Mononuclear cell (primary cell): ENCODE results near the gene TMEM138. TPM values are rescaled to one million over a fixed set of nuclear protein-coding genes. Genes with fewer than 3 reads are reported as not detected.

Experiments used
- H3K27me3 ChIP-seq: 2 replicates; pipeline ENCODE4 v1.6.0; 2011; ENCODE audit warnings: low read length, control low read depth; ENCODE audit not compliant: insufficient read depth
- H3K4me1 ChIP-seq: 2 replicates; pipeline ENCODE4 v1.5.1; 2011; ENCODE audit warnings: mild to moderate bottlenecking, low read length, control low read depth; ENCODE audit not compliant: insufficient read depth
- H3K4me3 ChIP-seq: 2 replicates; pipeline ENCODE4 v1.5.1; 2011; ENCODE audit warnings: mild to moderate bottlenecking, low read length, moderate library complexity
- H3K9me3 ChIP-seq: 2 replicates; pipeline ENCODE4 v1.5.1; 2011; ENCODE audit warnings: low read depth, mild to moderate bottlenecking, control low read depth, low read length
- total RNA-seq: library from RNA; depleted of rRNA; stranded (reverse); fragments of >200 nt; gene quantifications from one replicate; pipeline ENCODE4 v1.2.3, GENCODE V29; 2012

Gene TMEM138
- 40.5 TPM for total RNA-seq

DNA sequence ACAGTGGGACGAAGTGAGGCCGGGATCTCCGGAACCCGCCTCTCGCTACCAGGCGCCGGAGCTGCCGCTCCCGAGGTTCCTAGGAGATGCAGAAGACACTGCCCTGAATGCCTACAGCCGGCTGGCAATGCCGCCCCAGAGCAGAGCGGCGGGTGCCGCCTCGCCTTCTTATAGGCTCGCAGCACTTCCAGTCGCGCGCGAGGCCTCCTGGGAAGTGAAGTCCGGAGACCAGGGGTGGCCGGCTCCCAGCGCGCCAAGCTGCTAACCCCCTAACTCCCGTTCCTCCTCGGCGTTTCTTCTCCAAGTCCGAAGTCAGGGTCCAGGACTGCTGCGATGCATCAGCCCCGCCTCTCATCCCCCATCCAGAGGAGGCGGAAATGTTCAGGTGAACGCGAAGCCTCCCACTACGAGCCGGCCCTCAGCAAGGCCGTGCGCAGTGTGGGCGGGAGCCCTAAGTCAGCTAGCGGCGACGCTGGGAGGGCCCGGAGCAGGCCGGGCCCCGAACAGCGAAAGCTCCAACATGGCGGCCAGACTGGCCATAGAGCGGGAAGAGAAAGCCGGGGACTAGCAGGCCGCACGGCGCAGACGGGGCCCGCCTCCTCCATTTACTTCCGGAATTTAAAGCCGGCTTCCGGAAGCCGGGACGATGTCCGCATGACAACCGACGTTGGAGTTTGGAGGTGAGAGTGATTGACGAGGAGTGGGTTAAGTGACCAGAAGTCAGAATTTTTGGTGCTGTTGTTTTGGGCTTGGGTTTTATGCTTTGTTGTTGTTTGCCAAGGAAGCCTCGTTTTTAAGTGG, at the start of gene TMEM138, which contains the start of gene CYB561A3:
TMEM138 (plus strand) TSS at position 634 of the 801 bp plus-strand sequence. CDS start 2,017 bp downstream, outside the sequence.
CYB561A3 (minus strand) TSS at position 142 of the 801 bp plus-strand sequence. CDS start 5,169 bp downstream, outside the sequence.
- Histone ChIP-seq H3K4me3 (peak within 1 kb of the TSS; percentile 93), H3K4me1 (peaks cover 61% of the 10 kb centered on the region), H3K27me3 (no peaks in the 10 kb centered on the region), H3K9me3 (no peaks in the 10 kb centered on the region)

- H3K27me3 ChIP-seq: no peaks in the 10 kb centered on the region
- H3K9me3 ChIP-seq: no peaks in the 10 kb centered on the region
- H3K4me1 ChIP-seq: no peaks in the 10 kb centered on the region
- no peak overlapping the region for H3K4me3 ChIP-seq
Measured at GRCh38 chr11:61315260-61315659, 46.9 kb upstream of the TMEM138 start.

DNA sequence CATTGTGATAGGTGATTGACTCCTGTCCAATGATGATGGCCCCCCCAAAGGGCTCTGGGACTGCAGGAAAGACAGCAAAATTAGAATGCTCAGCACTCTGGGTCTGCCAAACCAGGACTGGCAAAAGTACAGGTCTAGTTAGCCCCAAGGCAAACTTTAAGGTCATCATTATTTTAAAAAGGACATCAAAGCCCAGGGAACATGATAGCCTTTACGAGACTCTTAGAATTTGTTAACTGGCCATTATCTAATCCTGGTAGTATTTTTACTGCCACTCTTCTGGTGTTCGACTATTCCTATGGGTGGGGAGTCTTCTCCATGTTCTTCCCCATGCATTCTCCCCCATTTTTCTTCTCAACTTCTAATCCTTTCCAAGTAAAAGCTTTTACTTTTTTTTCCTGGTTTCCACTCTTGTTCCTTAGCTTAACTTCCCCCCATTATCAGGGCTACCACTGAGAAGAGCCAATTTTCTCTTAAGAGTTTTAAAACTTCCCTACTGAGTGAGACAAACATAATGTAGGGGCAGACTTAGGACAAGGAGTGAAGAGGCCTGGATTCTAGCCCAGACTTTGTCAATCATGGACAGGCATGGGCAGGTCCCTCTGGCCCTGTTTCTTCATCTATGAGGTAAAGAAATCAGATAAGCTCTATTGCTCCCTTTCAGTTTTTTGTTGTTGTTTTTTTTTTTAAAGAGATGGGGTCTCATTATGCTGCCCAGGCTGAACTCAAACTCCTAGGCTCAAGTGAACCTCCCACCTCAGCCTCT, 36.3 kb upstream of the TMEM138 start:
- H3K9me3 ChIP-seq: no peaks in the 10 kb centered on the region
- no peak overlapping the region for H3K4me3 ChIP-seq
- H3K4me1 ChIP-seq: no peaks in the 10 kb centered on the region
- no peaks in the 10 kb centered on the region for H3K27me3 ChIP-seq

DNA sequence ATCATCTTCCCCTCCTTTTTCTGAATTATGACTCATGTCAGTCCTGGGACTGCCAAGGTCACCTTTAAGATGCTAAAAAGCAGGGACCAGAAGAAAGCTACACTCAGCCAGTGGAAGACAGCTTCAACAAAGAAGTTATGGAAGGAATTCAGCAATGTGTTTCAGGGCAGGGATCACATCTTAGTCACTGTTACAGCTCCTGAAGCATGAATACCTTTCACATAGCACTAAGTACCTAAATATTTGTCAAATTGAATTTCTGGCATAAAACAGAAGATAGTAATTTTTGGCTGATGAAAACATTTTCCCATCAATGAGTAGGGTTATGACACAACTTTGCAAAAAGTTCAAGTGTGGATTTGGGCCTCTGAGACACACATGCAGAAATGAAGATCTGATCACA, 34.5 kb upstream of the TMEM138 start:
- peaks cover 17% of the 10 kb centered on the region for H3K4me1 ChIP-seq
- no peak overlapping the region for H3K4me3 ChIP-seq
- H3K9me3 ChIP-seq: no peaks in the 10 kb centered on the region
- H3K27me3 ChIP-seq: no peaks in the 10 kb centered on the region

GRCh38 chr11:61328351-61328750, 33.8 kb upstream of the TMEM138 start:
- Histone ChIP-seq H3K4me1 (peaks cover 19% of the 10 kb centered on the region), H3K27me3 (no peaks in the 10 kb centered on the region), H3K4me3 (no peak overlapping the region), H3K9me3 (no peaks in the 10 kb centered on the region)

DNA sequence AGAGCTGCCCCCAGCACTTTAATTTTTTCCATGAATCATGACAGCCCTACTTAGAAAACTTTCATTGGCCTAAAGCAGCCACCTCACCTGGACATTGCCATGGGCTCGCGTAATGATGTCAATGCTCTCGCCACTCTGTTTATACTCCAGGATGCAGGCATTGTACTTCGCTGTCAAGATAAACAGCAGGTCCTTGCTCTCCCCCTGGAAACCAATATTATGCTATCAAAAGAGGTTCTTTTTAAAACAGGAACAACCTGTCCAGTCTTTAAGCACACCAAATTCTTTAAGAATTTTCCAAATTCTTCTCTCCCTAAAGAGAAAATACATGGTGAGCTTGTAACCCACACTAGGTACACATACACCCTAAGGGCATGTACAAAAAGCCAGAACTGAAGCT, 32.3 kb upstream of the TMEM138 start:
- no peak overlapping the region for H3K4me3 ChIP-seq
- peaks cover 27% of the 10 kb centered on the region for H3K4me1 ChIP-seq
- H3K9me3 ChIP-seq: no peaks in the 10 kb centered on the region
- no peaks in the 10 kb centered on the region for H3K27me3 ChIP-seq

- H3K9me3 ChIP-seq: no peaks in the 10 kb centered on the region
- peak overlapping the region; percentile 94 for H3K4me3 ChIP-seq
- no peaks in the 10 kb centered on the region for H3K27me3 ChIP-seq
- peaks cover 33% of the 10 kb centered on the region for H3K4me1 ChIP-seq
Measured at GRCh38 chr11:61331651-61332050, 30.5 kb upstream of the TMEM138 start.

DNA sequence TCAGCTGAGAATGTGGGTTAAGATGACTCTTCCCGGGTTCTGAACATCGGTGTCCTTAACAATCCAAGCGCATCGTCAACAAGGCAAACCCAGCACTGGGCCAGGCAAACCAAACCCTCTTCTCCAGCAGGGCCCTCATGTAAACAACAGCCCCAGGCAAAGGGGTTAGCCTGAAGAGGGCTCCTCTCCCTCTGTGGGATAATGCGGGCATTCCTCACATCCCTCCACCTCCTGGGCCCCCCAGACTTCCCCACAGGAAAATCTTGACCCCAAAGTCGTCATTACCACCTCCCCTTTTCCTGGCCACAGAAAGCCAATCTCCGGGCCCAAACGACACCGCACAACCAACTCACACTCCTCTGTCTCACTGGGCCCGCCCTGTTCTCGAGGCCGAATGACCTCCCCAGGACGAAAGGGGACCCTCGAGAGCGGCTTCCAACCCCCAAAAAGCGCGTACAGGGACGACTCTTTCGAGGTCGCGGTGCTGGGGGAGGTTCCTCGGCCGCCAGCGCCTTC, 29.8 kb upstream of the TMEM138 start:
- no peaks in the 10 kb centered on the region for H3K9me3 ChIP-seq
- no peaks in the 10 kb centered on the region for H3K27me3 ChIP-seq
- peaks cover 33% of the 10 kb centered on the region for H3K4me1 ChIP-seq
- H3K4me3 ChIP-seq: peak overlapping the region; percentile 94

DNA sequence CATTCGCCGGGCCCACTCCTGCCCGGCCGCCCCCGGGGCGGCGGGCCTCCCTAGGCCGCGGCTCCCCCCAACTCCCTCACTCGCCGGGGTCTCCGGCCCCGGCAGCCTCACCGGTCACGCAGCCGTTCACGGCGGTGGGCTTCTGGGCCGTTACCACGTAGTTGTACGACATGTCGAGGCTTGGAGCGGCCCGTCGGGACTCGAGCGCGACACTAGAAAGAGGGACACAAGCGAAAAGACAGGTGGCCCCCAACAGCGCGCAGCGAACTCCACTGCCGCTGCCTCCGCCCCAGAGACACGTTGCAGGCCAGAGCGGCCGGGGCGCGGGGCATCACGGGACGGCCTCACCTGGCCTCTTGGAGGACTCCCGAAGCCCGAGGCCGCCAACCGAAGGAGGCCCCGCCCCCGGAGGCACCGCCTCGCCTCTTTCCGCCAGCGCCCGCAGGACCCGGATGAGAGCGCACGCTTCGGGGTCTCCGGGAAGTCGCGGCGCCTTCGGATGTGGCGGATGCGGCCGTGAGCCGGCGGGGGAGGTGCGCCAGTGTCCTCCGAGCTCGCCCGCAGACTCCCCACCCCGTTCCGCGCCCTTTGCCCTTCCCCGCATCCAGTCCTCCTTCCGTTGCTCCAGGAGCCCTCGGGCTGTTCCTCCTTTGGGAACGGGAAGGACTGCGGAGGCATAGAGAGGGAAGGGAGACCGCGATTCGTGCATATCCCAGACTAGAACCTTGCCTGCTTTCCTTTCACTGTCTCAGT, 29.2 kb upstream of the TMEM138 start, which contains the start of the genes DDB1 and TKFC:
DDB1 (minus strand) TSS at position 309 of the 753 bp plus-strand sequence; CDS start at position 172, 137 bp downstream.
TKFC (plus strand) TSS at position 432 of the 753 bp plus-strand sequence. CDS start 1,501 bp downstream, outside the sequence.
- Histone ChIP-seq H3K4me1 (peaks cover 33% of the 10 kb centered on the region), H3K27me3 (no peaks in the 10 kb centered on the region), H3K4me3 (peak within 1 kb of the TSS; percentile 94), H3K9me3 (no peaks in the 10 kb centered on the region)

GRCh38 chr11:61333550-61334433, 28.4 kb upstream of the TMEM138 start:
- H3K27me3 ChIP-seq: no peaks in the 10 kb centered on the region
- no peaks in the 10 kb centered on the region for H3K9me3 ChIP-seq
- H3K4me1 ChIP-seq: peaks cover 33% of the 10 kb centered on the region
- peak overlapping the region; percentile 94 for H3K4me3 ChIP-seq

DNA sequence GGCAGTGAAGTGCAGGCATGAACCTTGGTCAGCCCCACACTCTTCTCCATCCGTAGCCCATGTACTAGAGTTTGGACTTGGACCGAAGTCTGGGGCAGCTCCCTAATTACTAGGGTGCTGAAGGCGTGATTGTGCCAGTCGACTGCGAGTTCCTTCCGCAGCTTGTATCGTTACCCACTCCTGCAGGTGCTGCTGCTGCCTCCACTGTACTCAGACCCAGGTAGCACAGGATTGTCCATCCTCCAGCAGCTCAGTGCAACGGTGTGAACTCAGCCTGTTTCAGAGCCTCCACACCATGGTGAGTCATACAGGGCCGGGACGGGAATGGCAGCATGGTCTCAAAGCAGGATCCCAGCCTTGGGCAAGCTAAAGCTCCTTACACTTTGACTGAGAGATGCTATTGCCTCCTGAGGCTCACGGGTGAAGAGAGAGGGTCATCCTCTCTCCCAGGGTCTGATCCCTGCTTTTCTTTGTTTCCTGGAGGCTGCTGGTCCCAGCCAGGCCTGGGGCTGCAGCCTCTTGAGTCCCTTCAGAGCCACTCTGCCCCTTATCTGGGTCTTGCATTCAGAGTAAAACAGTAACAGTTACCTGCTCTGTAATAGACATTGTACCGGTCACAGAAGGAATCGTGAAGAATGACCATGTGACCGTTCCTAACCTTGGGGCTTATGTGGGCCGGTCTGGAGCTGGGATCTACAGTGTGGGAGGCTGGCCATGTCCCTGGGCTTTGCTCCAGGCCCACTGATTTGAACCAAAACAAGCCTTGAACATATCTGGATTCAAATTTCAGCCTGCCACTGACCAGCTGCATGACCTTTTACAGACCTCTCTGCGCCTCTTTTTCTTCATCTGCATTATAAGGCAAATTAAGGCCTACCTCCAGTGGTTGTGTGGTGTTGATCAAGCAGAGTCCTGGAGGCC, 27.5 kb upstream of the TMEM138 start:
- H3K4me1 ChIP-seq: peaks cover 33% of the 10 kb centered on the region
- no peaks in the 10 kb centered on the region for H3K27me3 ChIP-seq
- no peaks in the 10 kb centered on the region for H3K9me3 ChIP-seq
- no peak overlapping the region for H3K4me3 ChIP-seq

GRCh38 chr11:61335355-61335710, 26.8 kb upstream of the TMEM138 start:
- H3K4me1 ChIP-seq: peaks cover 33% of the 10 kb centered on the region
- no peak overlapping the region for H3K4me3 ChIP-seq
- H3K27me3 ChIP-seq: no peaks in the 10 kb centered on the region
- H3K9me3 ChIP-seq: no peaks in the 10 kb centered on the region
